SK-N-SH (cell line): ENCODE data around the gene C10orf120. TPM values are rescaled to one million over a fixed set of nuclear protein-coding genes. Genes with fewer than 3 reads are reported as not detected.

Experiments used
- CTCF ChIA-PET: fragments of 300-600, 350-600 bp; formaldehyde crosslinking; extraction: SDS; loops from one replicate; lab custom pipeline; 2021; lab: Yijun Ruan, JAX
- POLR2A ChIA-PET: fragments of 350-600 bp; sonication (Branson Sonifier 250); formaldehyde crosslinking; extraction: SDS; loops from one replicate; lab custom pipeline; 2020; ENCODE audit warnings: antibody characterized with exemption, inconsistent platforms; lab: Yijun Ruan, JAX
- DNase-seq: peaks from one replicate; pipeline ENCODE4 v3.0.0; 2012
- H2AFZ ChIP-seq: fragments of 200-600 bp; sonication (generic); 2 replicates; pipeline ENCODE4 v1.8.1; 2016; ENCODE audit warnings: antibody characterized with exemption, mild to moderate bottlenecking, low read depth
- H3F3A ChIP-seq: fragments of 200-600 bp; sonication (generic); replicated peaks from 2 replicates; pipeline ENCODE3; 2016; ENCODE audit warnings: antibody characterized with exemption, mild to moderate bottlenecking; ENCODE audit not compliant: insufficient read depth
- H3K27ac ChIP-seq, 2 experiments: fragments of 200-500 bp in 1 of 2; fragments of 200-600 bp in 1 of 2; sonication (Bioruptor generic) in 1 of 2; sonication (generic), shearing (Covaris generic) in 1 of 2; 2 replicates each; pipeline versions ENCODE4 v1.5.1 to v1.6.1; 2014 to 2016; ENCODE audit warnings: low read depth in 2 of 2, inconsistent platforms in 1 of 2, low read length in 1 of 2, mild to moderate bottlenecking in 1 of 2, mixed read lengths in 1 of 2
- H3K27me3 ChIP-seq: fragments of 200-600 bp; sonication (generic), shearing (Covaris generic); 2 replicates; pipeline ENCODE4 v1.6.1; 2016; ENCODE audit warnings: mixed run types; ENCODE audit not compliant: insufficient read depth
- H3K36me3 ChIP-seq, 2 experiments: fragments of 200-500 bp in 1 of 2; fragments of 200-600 bp in 1 of 2; sonication (Bioruptor generic) in 1 of 2; sonication (generic) in 1 of 2; replicated peaks in 1 of 2; 2 replicates each; pipeline versions ENCODE3 to v1.5.1; 2014 to 2016; ENCODE audit warnings: low read length in 1 of 2, mild to moderate bottlenecking in 1 of 2; ENCODE audit not compliant: insufficient read depth in 2 of 2, control insufficient read depth in 1 of 2
- H3K4me1 ChIP-seq, 2 experiments: fragments of 200-500 bp in 1 of 2; fragments of 200-600 bp in 1 of 2; sonication (Bioruptor generic) in 1 of 2; sonication (generic), shearing (Covaris generic) in 1 of 2; 2 replicates each; pipeline versions ENCODE4 v1.5.1 to v1.6.1; 2014 to 2016; ENCODE audit warnings: low read depth in 1 of 2, low read length in 1 of 2, mixed run types in 1 of 2; ENCODE audit not compliant: insufficient read depth in 2 of 2, control insufficient read depth in 1 of 2
- H3K4me2 ChIP-seq: fragments of 200-600 bp; sonication (generic), shearing (Covaris generic); 2 replicates; pipeline ENCODE4 v1.6.1; 2017; ENCODE audit warnings: mixed run types
- H3K4me3 ChIP-seq, 2 experiments: fragments of 200-500 bp in 1 of 2; fragments of 200-600 bp in 1 of 2; sonication (Bioruptor generic) in 1 of 2; sonication (generic), shearing (Covaris generic) in 1 of 2; 2 replicates each; pipeline versions ENCODE4 v1.5.1 to v1.8.1; 2014 to 2016; ENCODE audit warnings: low read depth in 2 of 2, inconsistent platforms in 1 of 2, low read length in 1 of 2, mild to moderate bottlenecking in 1 of 2, mixed read lengths in 1 of 2, moderate library complexity in 1 of 2
- H3K79me2 ChIP-seq: fragments of 200-600 bp; sonication (generic); 2 replicates; pipeline ENCODE4 v1.8.1; 2017; ENCODE audit warnings: mild to moderate bottlenecking; ENCODE audit not compliant: insufficient read depth
- H3K9ac ChIP-seq: fragments of 200-600 bp; sonication (generic); 2 replicates; pipeline ENCODE4 v1.6.1; 2017; ENCODE audit warnings: mixed run types
- H3K9me2 ChIP-seq: fragments of 200-600 bp; sonication (generic); 2 replicates; pipeline ENCODE4 v1.6.1; 2017; ENCODE audit warnings: mixed run types
- H3K9me3 ChIP-seq: fragments of 200-600 bp; sonication (generic); 2 replicates; pipeline ENCODE4 v1.6.1; 2017; ENCODE audit warnings: mixed run types, mild to moderate bottlenecking, moderate library complexity
- H4K20me1 ChIP-seq: fragments of 200-600 bp; sonication (generic); 2 replicates; pipeline ENCODE4 v1.6.1; 2017; ENCODE audit warnings: mild to moderate bottlenecking, mixed run types; ENCODE audit not compliant: insufficient read depth
- CHD2 ChIP-seq: fragments of 150-350 bp; IDR thresholded peaks from 2 replicates; pipeline ENCODE4 v1.6.1; 2018; ENCODE audit warnings: low read length; ENCODE audit not compliant: partially characterized antibody
- CTCF ChIP-seq: fragments of 200-600 bp; sonication (generic); IDR thresholded peaks from 2 replicates; pipeline ENCODE4 v1.6.1; 2017; ENCODE audit warnings: antibody characterized with exemption, mild to moderate bottlenecking, moderate library complexity
- EP300 ChIP-seq, 2 experiments: IDR thresholded peaks; 2 replicates each; pipeline versions ENCODE4 v1.4.0 to v1.6.1; 2012; ENCODE audit warnings: borderline replicate concordance in 1 of 2, low read depth in 1 of 2, low read length in 1 of 2
- EZH2phosphoT487 ChIP-seq: fragments of 200-600 bp; sonication (generic); IDR thresholded peaks from 2 replicates; pipeline ENCODE4 v1.6.1; 2017; ENCODE audit warnings: low read depth, mixed run types, mild to moderate bottlenecking, antibody characterized with exemption, moderate library complexity, borderline replicate concordance
- FOSL2 ChIP-seq: IDR thresholded peaks from 2 replicates; pipeline ENCODE4 v1.4.0; 2012; ENCODE audit warnings: low read depth, mild to moderate bottlenecking, moderate library complexity, borderline replicate concordance
- FOXJ3 ChIP-seq: sonication (generic); formaldehyde crosslinking; IDR thresholded peaks from 2 replicates; pipeline ENCODE4 v1.5.1; 2020; ENCODE audit warnings: mild to moderate bottlenecking, missing genetic modification reagents
- GATA2 ChIP-seq: sonication (generic); formaldehyde crosslinking; IDR thresholded peaks from 2 replicates; pipeline ENCODE4 v1.5.0; 2020; ENCODE audit warnings: mild to moderate bottlenecking, missing genetic modification reagents
- IRF3 ChIP-seq: fragments of 150-350 bp; IDR thresholded peaks from 2 replicates; pipeline ENCODE4 v1.6.1; 2016; ENCODE audit warnings: mild to moderate bottlenecking, low read depth, low read length
- MEF2A ChIP-seq: IDR thresholded peaks from 2 replicates; pipeline ENCODE4 v1.4.0; 2012; ENCODE audit warnings: low read depth, borderline replicate concordance
- MXI1 ChIP-seq: IDR thresholded peaks from 2 replicates; pipeline ENCODE4 v1.6.1; 2012; ENCODE audit warnings: mild to moderate bottlenecking, low read depth, low read length, improper control_type of control experiment
- POLR2AphosphoS5 ChIP-seq: IDR thresholded peaks from 2 replicates; pipeline ENCODE4 v1.6.1; 2012; ENCODE audit warnings: low read depth, low read length
- REST ChIP-seq: IDR thresholded peaks from 2 replicates; pipeline ENCODE4 v1.6.1; 2012; ENCODE audit warnings: mild to moderate bottlenecking, low read depth, low read length, moderate library complexity
- TAF1 ChIP-seq: IDR thresholded peaks from 2 replicates; pipeline ENCODE4 v1.6.1; 2012; ENCODE audit warnings: low read depth, mild to moderate bottlenecking, low read length, moderate library complexity, borderline replicate concordance
- USF1 ChIP-seq: IDR thresholded peaks from 2 replicates; pipeline ENCODE4 v1.4.0; 2012; ENCODE audit warnings: low read depth, borderline replicate concordance
- whole genome bisulfite sequencing: methylation state at CpG from one replicate; pipeline ENCODE4 v1.1.6; 2017; ENCODE audit warnings: low lambda C conversion rate; 5-methylcytosine and 5-hydroxymethylcytosine counted together
- polyA plus RNA-seq, 3 experiments: library from polyadenylated mRNA; depleted of rRNA; stranded (reverse); fragments of >200 nt; gene quantifications; 2 replicates each; pipeline ENCODE4 v1.2.3, GENCODE V29; 2012
- TF ChIP-seq, protein P1 (sequence below): fragments of 150-350 bp; IDR thresholded peaks from 2 replicates; pipeline ENCODE4 v1.6.1; 2017; ENCODE audit warnings: antibody characterized with exemption, low read length, low read depth, borderline replicate concordance
- TF ChIP-seq, protein P2 (sequence below): IDR thresholded peaks from 2 replicates; pipeline ENCODE4 v1.4.0; 2012; ENCODE audit warnings: low read depth

C10orf120 gene
- polyA plus RNA-seq, 1 of the 3 experiments (the other 2 are of a cell fraction) = not detected

GRCh38 chr10:122733931-122734665, 34.5 kb upstream of the C10orf120 start:
- no peak overlapping the region for H3K27ac ChIP-seq
- H3K27me3 ChIP-seq = peaks cover 9% of the 10 kb centered on the region; the same call in 1 of the 2 replicates
- H3K9me2 ChIP-seq = no peaks in the 10 kb centered on the region
- no peaks in the 10 kb centered on the region for H4K20me1 ChIP-seq
- H3K36me3 ChIP-seq = no peaks in the 10 kb centered on the region
- H3F3A ChIP-seq = no peaks in the 10 kb centered on the region
- H3K4me2 ChIP-seq = no peak overlapping the region
- H2AFZ ChIP-seq = no peak overlapping the region
- DNase-seq = no peak
- no peaks in the 10 kb centered on the region for H3K4me1 ChIP-seq
- TF ChIP-seq EP300 (IDR thresholded peaks at IDR 0.05; ENCODE audit: borderline replicate concordance in 1 of 2, low read depth in 1 of 2, low read length in 1 of 2) = no peak
- TF ChIP-seq FOXJ3 (CRISPR knock-in tag) = no peak
- TF ChIP-seq CTCF = no peak
- TF ChIP-seq TAF1 = no peak
- no peak for TF ChIP-seq POLR2AphosphoS5
- TF ChIP-seq MXI1 = no peak
- no peak for TF ChIP-seq CHD2
- TF ChIP-seq GATA2 = no peak
- TF ChIP-seq, protein P1, sequence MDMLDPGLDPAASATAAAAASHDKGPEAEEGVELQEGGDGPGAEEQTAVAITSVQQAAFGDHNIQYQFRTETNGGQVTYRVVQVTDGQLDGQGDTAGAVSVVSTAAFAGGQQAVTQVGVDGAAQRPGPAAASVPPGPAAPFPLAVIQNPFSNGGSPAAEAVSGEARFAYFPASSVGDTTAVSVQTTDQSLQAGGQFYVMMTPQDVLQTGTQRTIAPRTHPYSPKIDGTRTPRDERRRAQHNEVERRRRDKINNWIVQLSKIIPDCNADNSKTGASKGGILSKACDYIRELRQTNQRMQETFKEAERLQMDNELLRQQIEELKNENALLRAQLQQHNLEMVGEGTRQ = no peak
- no peak for TF ChIP-seq USF1
- TF ChIP-seq IRF3 = no peak
- no peak for TF ChIP-seq FOSL2
- no peak for TF ChIP-seq EZH2phosphoT487
- TF ChIP-seq REST = no peak
- TF ChIP-seq, protein P2, sequence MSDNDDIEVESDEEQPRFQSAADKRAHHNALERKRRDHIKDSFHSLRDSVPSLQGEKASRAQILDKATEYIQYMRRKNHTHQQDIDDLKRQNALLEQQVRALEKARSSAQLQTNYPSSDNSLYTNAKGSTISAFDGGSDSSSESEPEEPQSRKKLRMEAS = no peak
- TF ChIP-seq MEF2A = no peak
- no peaks in the 10 kb centered on the region for H3K9me3 ChIP-seq
- H3K79me2 ChIP-seq = no peaks in the 10 kb centered on the region
- H3K4me3 ChIP-seq = no peak overlapping the region
- POLR2A ChIA-PET = no interaction called here
- H3K9ac ChIP-seq = no peak overlapping the region
- WGBS = 19% methylated on average over 13 of the region's 13 CpGs
- CTCF ChIA-PET = interaction anchor here (0.7 kb wide), 1 partner anchor 63 kb away, joined by 3 read pairs; no protein-coding TSS in a partner anchor
